ENCODE measurements around the gene BRWD1.

BRWD1 gene

GRCh38 chr21:39317134-39318090 is 4.0 kb upstream of the BRWD1 start:
- no peak overlapping the region for H3K4me3 Mint-ChIP-seq

DNA sequence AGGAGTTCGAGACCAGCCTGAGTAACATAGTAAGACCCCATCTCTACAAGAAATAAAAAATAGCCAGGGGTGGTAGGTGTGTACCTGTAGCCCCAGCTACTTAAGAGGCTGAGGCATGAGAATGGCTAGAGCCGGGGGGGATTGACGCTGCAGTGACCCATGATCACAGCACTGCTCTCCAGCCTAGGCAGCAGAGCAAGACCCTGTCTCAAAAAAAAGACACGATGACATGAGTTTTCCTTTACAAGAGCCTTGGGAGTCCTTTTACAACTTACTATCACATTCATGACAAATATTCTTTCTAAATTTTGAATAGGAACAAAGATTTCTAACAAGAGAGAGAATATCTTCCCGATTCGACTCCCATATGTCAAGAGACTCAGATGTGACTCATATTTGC is 3.3 kb upstream of the BRWD1 start:
- H3K4me3 Mint-ChIP-seq: no peak overlapping the region
- no peaks in the 10 kb centered on the region for H3K9me3 Mint-ChIP-seq
- H3K27ac Mint-ChIP-seq: peak overlapping the region; percentile 53
- peaks cover 0 to 10% of the 10 kb centered on the region in 2 donors for H3K36me3 Mint-ChIP-seq
- DNase-seq (no peak), ATAC-seq (replicated peaks) (no peak)
- H3K27me3 Mint-ChIP-seq: no peaks in the 10 kb centered on the region
- H3K4me1 Mint-ChIP-seq: peaks cover 30 to 53% of the 10 kb centered on the region in 2 donors

More at GRCh38 chr21:39317134-39318090, 4.0 kb upstream of the BRWD1 start:
- Mint-ChIP-seq H3K27ac (peak overlapping the region; percentile 53), H3K4me1 (peaks cover 24 to 46% of the 10 kb centered on the region in 2 donors), H3K27me3 (no peaks in the 10 kb centered on the region), H3K36me3 (peaks cover 0 to 4% of the 10 kb centered on the region in 2 donors), H3K9me3 (no peaks in the 10 kb centered on the region)
- DNase-seq (no peak), ATAC-seq (replicated peaks) (no peak)

DNA sequence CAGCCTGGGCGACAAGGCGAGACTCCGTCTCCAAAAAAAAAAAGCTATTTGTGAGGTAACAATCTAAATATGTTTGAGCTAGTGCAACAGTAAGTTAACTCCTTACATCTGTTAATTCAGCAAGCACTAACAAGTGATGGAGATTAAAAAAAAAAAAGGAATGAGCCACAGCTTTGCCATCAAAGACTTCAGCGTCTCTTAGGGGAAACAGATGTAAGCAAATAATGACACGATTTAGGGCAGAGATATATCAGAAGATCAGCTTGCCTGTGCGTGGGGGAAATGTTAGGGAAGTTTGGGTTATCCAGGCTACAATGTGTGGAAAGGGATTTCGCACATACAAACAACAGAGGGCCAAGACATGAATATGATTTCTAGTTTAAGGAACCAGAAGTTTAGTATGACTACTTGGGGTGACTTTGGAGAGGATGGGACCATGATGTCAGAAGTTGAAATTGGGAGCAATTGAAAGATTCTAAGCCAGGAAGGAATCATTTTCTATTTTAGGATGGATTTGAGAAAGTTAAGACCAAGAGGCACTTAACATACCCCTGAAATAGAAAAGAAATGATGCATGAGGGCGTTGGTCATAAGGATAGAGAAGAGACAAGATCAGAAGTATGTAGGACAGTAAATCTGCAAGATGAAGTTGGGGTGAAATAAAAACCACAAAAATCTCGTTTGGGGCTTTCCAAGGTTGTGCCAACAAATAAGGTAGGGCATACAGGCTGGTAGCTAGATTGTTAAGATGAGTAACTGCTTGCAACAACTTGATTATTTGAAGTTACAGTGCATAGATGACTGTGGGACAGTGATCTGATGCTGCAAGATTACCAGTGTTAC is 2.4 kb upstream of the BRWD1 start:
- Mint-ChIP-seq H3K27me3 (no peaks in the 10 kb centered on the region), H3K9me3 (no peaks in the 10 kb centered on the region), H3K27ac (peak overlapping the region; percentile 2), H3K4me3 (no peak overlapping the region), H3K4me1 (peaks cover 30 to 61% of the 10 kb centered on the region in 2 donors), H3K36me3 (peaks cover 0 to 14% of the 10 kb centered on the region in 2 donors)
- DNase-seq (no peak), ATAC-seq (replicated peaks) (no peak)

GRCh38 chr21:39314143-39315027 is 953 bp upstream of the BRWD1 start:
- DNase-seq (peak; percentile 49), ATAC-seq (replicated peaks) (peak; percentile 40 to 56)
- Mint-ChIP-seq H3K4me3 (peak overlapping the region; percentile 91 to 99), H3K27me3 (no peaks in the 10 kb centered on the region), H3K9me3 (no peaks in the 10 kb centered on the region), H3K36me3 (peaks cover 4 to 18% of the 10 kb centered on the region in 2 donors), H3K27ac (peak overlapping the region; percentile 100), H3K4me1 (peaks cover 30 to 64% of the 10 kb centered on the region in 2 donors)

- H3K36me3 Mint-ChIP-seq: peaks cover 14 to 28% of the 10 kb centered on the region in 2 donors
- peaks cover 27 to 64% of the 10 kb centered on the region in 2 donors for H3K4me1 Mint-ChIP-seq
- peak overlapping the region; percentile 91 to 99 for H3K4me3 Mint-ChIP-seq
- H3K9me3 Mint-ChIP-seq: no peaks in the 10 kb centered on the region
- H3K27ac Mint-ChIP-seq: peak overlapping the region; percentile 100
- ATAC-seq (replicated peaks): peak; percentile 23 to 25
- H3K27me3 Mint-ChIP-seq: no peaks in the 10 kb centered on the region
- no peak for DNase-seq
Observed at GRCh38 chr21:39313042-39313570, 326 bp downstream of the BRWD1 start.

DNA sequence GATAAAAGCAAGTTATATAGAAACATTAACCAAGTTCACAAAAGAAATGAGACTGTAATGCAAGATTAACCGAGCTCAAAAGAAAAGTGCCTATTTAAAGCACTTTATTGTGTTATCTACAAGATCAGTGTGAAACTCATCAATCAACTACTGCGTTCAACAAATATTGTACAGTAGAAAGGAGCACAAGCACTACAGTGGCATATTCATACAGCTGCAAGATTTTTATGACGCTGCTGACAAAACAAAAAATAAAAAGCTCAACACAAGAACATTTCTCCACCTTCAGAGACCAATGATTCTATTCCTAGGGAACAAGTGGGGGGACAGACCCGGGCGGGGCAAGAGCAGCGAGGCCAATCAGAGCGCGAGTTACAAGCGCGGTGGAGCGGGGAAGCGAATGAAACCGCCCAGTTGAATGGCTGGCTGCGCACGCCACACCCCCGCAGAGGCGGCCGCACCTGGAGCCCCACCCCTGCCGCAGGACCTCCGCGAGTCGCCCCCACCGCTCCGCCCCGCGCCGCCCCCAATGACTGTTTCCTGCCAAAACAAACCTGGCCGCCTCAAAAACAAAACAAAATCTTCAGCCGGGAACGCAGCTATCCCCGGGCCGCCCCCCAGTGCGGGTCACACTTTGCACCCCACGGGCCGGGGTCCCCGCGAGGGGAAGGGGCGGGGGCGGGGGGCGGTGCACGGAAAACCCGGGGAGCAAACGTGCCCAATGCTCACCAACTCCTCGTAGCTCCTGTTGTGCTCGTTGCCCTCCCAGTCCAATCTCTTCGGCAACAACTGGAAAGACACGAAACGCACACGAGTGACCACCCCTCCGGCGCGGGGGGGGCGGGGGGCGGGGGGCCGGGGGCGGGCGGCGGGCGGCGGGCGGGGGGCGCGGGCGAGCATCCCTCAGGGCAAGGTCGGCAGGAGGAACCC is 1.1 kb downstream of the BRWD1 start:
- Mint-ChIP-seq H3K36me3 (peaks cover 14 to 28% of the 10 kb centered on the region in 2 donors), H3K27me3 (no peaks in the 10 kb centered on the region), H3K4me3 (peak overlapping the region; percentile 91 to 99), H3K27ac (peak overlapping the region; percentile 85), H3K4me1 (peaks cover 21 to 56% of the 10 kb centered on the region in 2 donors), H3K9me3 (no peaks in the 10 kb centered on the region)
- peak; percentile 75 to 83 for ATAC-seq (replicated peaks)
- DNase-seq: peak; percentile 87

DNA sequence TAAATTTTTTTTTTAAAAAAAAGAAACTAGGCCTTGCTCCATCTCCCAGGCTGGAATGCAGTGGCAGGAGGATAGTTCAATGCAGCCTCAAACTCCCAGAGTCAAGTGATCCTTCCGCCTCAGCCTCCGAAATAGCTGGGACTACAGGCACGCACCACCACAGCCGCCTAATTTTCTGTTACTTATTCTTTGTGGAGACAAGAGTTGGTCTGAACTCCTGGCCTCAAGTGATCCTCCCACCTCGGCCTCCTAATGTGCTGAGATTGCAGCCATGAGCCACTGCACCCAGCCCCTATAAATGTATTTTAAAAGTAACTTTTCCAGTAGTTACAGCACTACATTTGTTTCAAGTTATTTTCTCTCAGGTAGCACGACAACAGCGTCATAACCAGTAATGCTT is 2.3 kb downstream of the BRWD1 start:
- H3K27ac Mint-ChIP-seq: peak overlapping the region; percentile 14
- ATAC-seq (replicated peaks) (no peak), DNase-seq (no peak)
- H3K27me3 Mint-ChIP-seq: no peaks in the 10 kb centered on the region
- no peak overlapping the region for H3K4me3 Mint-ChIP-seq
- H3K9me3 Mint-ChIP-seq: no peaks in the 10 kb centered on the region
- H3K36me3 Mint-ChIP-seq: peaks cover 14 to 30% of the 10 kb centered on the region in 2 donors
- peaks cover 19 to 48% of the 10 kb centered on the region in 2 donors for H3K4me1 Mint-ChIP-seq

DNA sequence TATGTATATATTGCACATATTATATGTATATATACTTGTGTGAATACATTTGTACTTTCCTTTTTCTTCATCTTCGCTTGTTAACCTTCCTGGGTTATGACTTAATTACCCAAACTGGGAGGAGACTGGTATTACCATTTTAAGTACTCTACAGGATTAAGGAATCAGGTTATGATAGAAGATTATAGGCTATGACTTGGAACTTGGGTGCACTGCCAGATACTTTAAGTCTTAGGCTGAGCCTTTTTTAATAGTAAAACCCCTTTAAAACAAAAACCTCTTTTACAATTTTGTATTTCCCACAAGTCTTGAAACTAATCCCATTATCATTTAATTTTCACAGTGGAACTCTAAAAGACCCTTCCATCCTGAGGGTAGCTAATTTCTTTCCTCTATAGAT is 6.0 kb downstream of the BRWD1 start:
- H3K36me3 Mint-ChIP-seq: peaks cover 22 to 34% of the 10 kb centered on the region in 2 donors
- no peak for ATAC-seq (replicated peaks)
- DNase-seq: no peak
- no peaks in the 10 kb centered on the region for H3K27me3 Mint-ChIP-seq
- H3K4me1 Mint-ChIP-seq: peaks cover 9 to 31% of the 10 kb centered on the region in 2 donors
- H3K27ac Mint-ChIP-seq: no peak overlapping the region
- no peak overlapping the region for H3K4me3 Mint-ChIP-seq
- no peaks in the 10 kb centered on the region for H3K9me3 Mint-ChIP-seq

DNA sequence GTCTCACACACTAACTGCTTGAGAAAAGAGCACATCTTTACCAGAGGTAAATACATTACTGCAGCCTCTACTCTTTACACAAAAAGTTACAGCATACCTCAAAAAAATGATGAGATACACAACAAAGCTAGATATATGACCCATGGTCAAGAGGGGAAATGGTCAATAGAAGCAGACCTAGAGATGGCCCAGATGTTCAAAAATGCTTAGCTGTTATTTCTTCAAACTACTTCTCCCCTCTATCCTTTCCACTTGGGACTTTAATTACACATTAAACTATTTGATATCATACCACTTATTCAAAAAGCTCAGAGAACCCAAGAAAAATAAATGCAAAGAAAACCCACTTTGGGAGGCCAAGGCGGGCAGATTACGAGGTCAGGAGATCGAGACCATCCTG is 12.8 kb downstream of the BRWD1 start:
- no peak overlapping the region for H3K27ac Mint-ChIP-seq
- DNase-seq (no peak), ATAC-seq (replicated peaks) (no peak)
- no peaks in the 10 kb centered on the region for H3K27me3 Mint-ChIP-seq
- peaks cover 24 to 35% of the 10 kb centered on the region in 2 donors for H3K36me3 Mint-ChIP-seq
- H3K4me3 Mint-ChIP-seq: no peak overlapping the region
- peaks cover 0 to 17% of the 10 kb centered on the region in 2 donors for H3K4me1 Mint-ChIP-seq
- peaks cover 4 to 6% of the 10 kb centered on the region in 2 donors for H3K9me3 Mint-ChIP-seq

GRCh38 chr21:39296891-39297290 is 16.5 kb downstream of the BRWD1 start:
- Mint-ChIP-seq H3K4me1 (peaks cover 0 to 13% of the 10 kb centered on the region in 2 donors), H3K9me3 (peaks cover 4 to 6% of the 10 kb centered on the region in 2 donors), H3K27ac (no peak overlapping the region), H3K36me3 (peaks cover 37 to 52% of the 10 kb centered on the region in 2 donors), H3K27me3 (no peaks in the 10 kb centered on the region), H3K4me3 (no peak overlapping the region)
- DNase-seq (no peak), ATAC-seq (replicated peaks) (no peak)

DNA sequence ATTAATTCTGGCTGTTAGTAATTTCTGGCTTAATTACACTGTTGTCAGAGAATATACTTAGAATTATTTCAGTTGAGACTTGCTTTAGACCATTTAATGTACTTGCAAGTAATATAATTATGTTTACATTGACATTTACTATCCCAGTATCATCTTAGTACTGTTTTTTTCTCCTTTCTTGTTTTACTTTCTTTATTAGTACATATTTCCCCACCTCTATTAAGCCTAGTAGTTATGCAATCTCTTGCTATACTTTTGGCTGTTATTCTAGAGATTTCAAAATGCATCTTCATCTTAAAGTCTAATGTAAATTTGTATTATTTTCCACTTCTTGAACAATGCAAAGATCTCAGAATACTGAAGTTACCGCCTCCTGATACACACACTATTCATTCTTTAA is 24.4 kb downstream of the BRWD1 start:
- no peak overlapping the region for H3K4me3 Mint-ChIP-seq
- no peaks in the 10 kb centered on the region for H3K27me3 Mint-ChIP-seq
- H3K36me3 Mint-ChIP-seq: peaks cover 58 to 72% of the 10 kb centered on the region in 2 donors
- H3K9me3 Mint-ChIP-seq: no peaks in the 10 kb centered on the region
- ATAC-seq (replicated peaks) (no peak), DNase-seq (no peak)
- no peak overlapping the region for H3K27ac Mint-ChIP-seq
- H3K4me1 Mint-ChIP-seq: peaks cover 0 to 5% of the 10 kb centered on the region in 2 donors

DNA sequence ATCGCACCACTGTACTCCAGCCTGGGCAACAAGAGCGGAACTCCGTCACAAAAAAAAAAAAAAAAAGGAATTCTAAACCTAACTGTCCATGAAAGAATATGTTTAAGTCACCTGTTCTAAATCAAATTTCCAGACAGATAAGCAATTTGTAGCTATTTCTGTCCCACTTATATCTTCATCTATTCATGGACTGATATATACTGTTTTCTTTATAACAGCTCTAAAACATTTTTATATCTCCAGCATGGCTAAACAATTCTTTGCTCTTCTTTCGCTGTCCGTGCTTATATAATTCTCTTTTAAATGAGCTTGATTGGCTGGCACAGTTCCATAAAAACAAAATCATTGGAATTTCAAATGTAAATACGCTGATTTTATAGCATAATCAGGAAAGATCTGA is 30.5 kb downstream of the BRWD1 start:
- no peaks in the 10 kb centered on the region for H3K27me3 Mint-ChIP-seq
- H3K36me3 Mint-ChIP-seq: peaks cover 23 to 29% of the 10 kb centered on the region in 2 donors
- no peak overlapping the region for H3K4me3 Mint-ChIP-seq
- ATAC-seq (replicated peaks): no peak
- no peak overlapping the region for H3K27ac Mint-ChIP-seq
- H3K9me3 Mint-ChIP-seq: no peaks in the 10 kb centered on the region
- DNase-seq: no peak
- peaks cover 4 to 5% of the 10 kb centered on the region in 2 donors for H3K4me1 Mint-ChIP-seq

All from stimulated activated naive B cell treated with anti-CD40 and anti-IgM and Interleukin-4, amounts not matched to agents 10 μg/mL and 1 μg/mL and 100 μg/mL, for 72 hours (primary cell).